Parathyroid adenoma (tissue), 2 donors: ENCODE results near the gene DBN1.

Source experiments
- H2AFZ ChIP-seq: fragments of 300-600 bp; sonication (generic); one replicate; pipeline ENCODE4 v1.7.0; 2017; ENCODE audit warnings: antibody characterized with exemption, mild to moderate bottlenecking
- H3K27ac ChIP-seq: fragments of 300-600 bp; sonication (generic); one replicate; pipeline ENCODE4 v1.7.0; 2017
- H3K27me3 ChIP-seq: fragments of 300-600 bp; sonication (generic); one replicate; pipeline ENCODE4 v1.7.0; 2017; ENCODE audit warnings: low read length; ENCODE audit not compliant: control insufficient read depth, insufficient read depth
- H3K36me3 ChIP-seq: fragments of 300-600 bp; sonication (generic); one replicate; pipeline ENCODE4 v1.7.0; 2017; ENCODE audit warnings: low read length; ENCODE audit not compliant: control insufficient read depth, insufficient read depth
- H3K4me1 ChIP-seq: fragments of 300-600 bp; sonication (generic); one replicate; pipeline ENCODE4 v1.7.0; 2017; ENCODE audit warnings: control low read depth
- H3K4me2 ChIP-seq: fragments of 300-600 bp; sonication (generic); one replicate; pipeline ENCODE4 v1.7.0; 2017; ENCODE audit warnings: low read length
- H3K4me3 ChIP-seq: fragments of 300-600 bp; sonication (generic); one replicate; pipeline ENCODE4 v1.7.0; 2017; ENCODE audit warnings: low read depth, low read length
- H3K79me2 ChIP-seq: fragments of 300-600 bp; sonication (generic); one replicate; pipeline ENCODE4 v1.7.0; 2017; ENCODE audit warnings: control low read depth
- H3K9ac ChIP-seq: fragments of 300-600 bp; sonication (generic); one replicate; pipeline ENCODE4 v1.7.0; 2017; ENCODE audit warnings: mild to moderate bottlenecking
- H3K9me3 ChIP-seq: fragments of 300-600 bp; sonication (generic); one replicate; pipeline ENCODE4 v1.7.0; 2017; ENCODE audit warnings: low read length; ENCODE audit not compliant: control insufficient read depth
- TF ChIP-seq, protein P1 (sequence below): fragments of 300-600 bp; sonication (generic); IDR thresholded peaks from one replicate; pipeline ENCODE4 v1.7.0; 2017; ENCODE audit warnings: antibody characterized with exemption, mild to moderate bottlenecking
- donor health status: primary hyperparathyroidism.

Gene DBN1

DNA sequence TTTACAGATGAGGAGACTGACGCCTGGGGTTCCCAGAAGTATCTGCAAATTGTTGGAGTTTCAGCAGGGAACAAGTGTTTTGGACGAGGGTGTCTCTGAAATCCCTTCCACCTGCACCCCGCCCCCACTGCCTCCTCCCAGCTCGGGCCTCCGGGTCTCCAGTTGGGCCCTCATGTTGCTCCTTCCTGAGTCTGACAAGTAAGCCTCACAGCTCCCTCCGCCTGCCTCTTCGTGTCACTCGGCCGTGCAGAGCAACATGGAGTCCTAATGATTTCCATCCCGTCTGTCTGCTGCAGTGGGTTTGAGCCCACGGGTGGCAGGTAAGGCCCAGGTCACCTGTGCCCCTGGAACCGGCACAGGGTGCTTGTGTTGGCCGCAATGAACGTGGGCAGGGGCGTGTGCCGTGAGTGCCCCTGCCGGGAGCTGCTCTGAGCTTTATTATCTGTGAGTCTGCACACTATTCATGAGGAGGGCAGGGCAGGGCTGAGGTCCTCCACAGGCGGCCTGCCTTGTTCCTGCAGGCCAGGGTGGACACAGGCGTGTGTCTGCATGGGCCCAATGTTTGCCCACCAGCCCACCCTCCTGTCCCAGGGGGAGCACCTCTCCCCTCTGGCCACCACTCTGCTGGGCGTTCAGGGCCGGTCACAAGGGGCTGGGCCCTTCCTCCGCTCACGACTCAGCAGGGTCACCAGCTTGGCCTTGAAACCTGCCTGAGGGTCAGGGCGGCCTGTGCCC, 30.1 kb upstream of the DBN1 start:
- Histone ChIP-seq H3K9ac (no peak overlapping the region), H3K4me2 (no peak overlapping the region), H3K4me3 (no peak overlapping the region), H3K4me1 (peaks cover 7% of the 10 kb centered on the region), H3K36me3 (no peaks in the 10 kb centered on the region), H3K27me3 (no peaks in the 10 kb centered on the region), H3K9me3 (no peaks in the 10 kb centered on the region), H3K27ac (no peak overlapping the region), H2AFZ (no peak overlapping the region), H3K79me2 (no peaks in the 10 kb centered on the region)
- TF ChIP-seq, protein P1, sequence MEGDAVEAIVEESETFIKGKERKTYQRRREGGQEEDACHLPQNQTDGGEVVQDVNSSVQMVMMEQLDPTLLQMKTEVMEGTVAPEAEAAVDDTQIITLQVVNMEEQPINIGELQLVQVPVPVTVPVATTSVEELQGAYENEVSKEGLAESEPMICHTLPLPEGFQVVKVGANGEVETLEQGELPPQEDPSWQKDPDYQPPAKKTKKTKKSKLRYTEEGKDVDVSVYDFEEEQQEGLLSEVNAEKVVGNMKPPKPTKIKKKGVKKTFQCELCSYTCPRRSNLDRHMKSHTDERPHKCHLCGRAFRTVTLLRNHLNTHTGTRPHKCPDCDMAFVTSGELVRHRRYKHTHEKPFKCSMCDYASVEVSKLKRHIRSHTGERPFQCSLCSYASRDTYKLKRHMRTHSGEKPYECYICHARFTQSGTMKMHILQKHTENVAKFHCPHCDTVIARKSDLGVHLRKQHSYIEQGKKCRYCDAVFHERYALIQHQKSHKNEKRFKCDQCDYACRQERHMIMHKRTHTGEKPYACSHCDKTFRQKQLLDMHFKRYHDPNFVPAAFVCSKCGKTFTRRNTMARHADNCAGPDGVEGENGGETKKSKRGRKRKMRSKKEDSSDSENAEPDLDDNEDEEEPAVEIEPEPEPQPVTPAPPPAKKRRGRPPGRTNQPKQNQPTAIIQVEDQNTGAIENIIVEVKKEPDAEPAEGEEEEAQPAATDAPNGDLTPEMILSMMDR = no peak

DNA sequence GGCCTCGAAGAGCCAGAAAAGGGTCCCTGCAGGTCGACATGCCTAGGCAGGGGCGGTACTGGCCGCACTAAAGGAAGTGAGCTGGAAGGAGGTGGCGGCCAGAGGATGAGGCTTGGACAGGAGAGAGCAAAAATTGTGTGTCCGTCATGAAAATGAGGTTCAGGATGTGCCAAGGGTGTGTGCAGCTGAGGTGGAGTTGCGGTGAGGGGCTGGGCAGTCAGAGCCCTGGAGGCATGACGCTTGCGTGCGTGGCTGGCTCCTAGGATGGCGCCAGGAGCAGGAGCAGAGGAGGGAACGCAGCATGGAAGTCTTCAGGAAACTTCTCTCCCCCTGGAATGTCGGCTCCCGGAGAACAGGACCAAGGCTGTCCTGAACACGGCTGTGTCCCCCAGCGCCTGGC, 29.5 kb upstream of the DBN1 start:
- no peaks in the 10 kb centered on the region for H3K9me3 ChIP-seq
- no peaks in the 10 kb centered on the region for H3K36me3 ChIP-seq
- no peak overlapping the region for H3K9ac ChIP-seq
- no peaks in the 10 kb centered on the region for H3K27me3 ChIP-seq
- no peak overlapping the region for H3K27ac ChIP-seq
- no peaks in the 10 kb centered on the region for H3K79me2 ChIP-seq
- no peak overlapping the region for H2AFZ ChIP-seq
- H3K4me2 ChIP-seq = no peak overlapping the region
- no peak overlapping the region for H3K4me3 ChIP-seq
- H3K4me1 ChIP-seq = peaks cover 7% of the 10 kb centered on the region
- TF ChIP-seq, protein P1 = no peak

DNA sequence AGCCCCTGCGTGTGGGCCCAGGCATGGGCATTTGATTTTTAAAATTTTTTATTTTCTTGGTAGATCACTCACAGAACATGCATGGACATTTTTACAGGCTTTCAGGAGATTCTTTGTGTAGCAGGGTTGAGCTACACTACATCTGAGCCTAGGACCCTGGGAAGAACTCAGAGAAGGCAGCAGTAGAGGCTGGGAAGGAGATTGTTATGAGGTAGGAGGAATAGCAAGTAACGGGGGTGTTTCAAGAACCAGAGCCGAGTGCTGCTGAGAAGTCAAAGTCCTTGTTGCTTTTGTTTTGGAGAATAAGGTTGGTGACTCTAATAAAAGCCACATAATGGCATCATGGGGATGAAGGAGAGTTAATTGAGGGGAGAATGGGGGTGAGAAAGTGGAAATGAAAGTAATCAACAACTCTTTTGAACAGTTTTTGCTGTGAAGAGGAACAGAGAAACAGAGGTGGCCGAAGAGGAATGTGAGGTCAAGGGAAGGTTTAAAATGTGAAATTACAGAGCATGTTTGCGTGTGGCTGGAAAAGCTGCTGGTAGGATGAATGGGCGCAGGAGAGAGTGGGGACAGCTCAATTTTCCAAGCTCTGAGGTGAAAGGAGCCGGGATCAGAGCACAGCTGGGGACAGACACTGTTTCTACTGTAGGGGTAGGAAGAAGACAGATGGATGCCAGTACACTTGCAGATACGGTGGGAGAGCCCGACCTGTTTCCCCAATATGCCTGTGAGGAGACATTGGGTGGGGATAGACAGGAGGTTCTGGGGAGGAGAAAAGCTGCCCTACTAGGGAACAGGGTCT, 28.6 kb upstream of the DBN1 start:
- Histone ChIP-seq H3K79me2 (no peaks in the 10 kb centered on the region), H2AFZ (no peak overlapping the region), H3K9me3 (no peaks in the 10 kb centered on the region), H3K36me3 (no peaks in the 10 kb centered on the region), H3K4me1 (peaks cover 7% of the 10 kb centered on the region), H3K4me2 (no peak overlapping the region), H3K27me3 (no peaks in the 10 kb centered on the region), H3K4me3 (no peak overlapping the region), H3K27ac (no peak overlapping the region), H3K9ac (no peak overlapping the region)
- TF ChIP-seq, protein P1 = no peak

DNA sequence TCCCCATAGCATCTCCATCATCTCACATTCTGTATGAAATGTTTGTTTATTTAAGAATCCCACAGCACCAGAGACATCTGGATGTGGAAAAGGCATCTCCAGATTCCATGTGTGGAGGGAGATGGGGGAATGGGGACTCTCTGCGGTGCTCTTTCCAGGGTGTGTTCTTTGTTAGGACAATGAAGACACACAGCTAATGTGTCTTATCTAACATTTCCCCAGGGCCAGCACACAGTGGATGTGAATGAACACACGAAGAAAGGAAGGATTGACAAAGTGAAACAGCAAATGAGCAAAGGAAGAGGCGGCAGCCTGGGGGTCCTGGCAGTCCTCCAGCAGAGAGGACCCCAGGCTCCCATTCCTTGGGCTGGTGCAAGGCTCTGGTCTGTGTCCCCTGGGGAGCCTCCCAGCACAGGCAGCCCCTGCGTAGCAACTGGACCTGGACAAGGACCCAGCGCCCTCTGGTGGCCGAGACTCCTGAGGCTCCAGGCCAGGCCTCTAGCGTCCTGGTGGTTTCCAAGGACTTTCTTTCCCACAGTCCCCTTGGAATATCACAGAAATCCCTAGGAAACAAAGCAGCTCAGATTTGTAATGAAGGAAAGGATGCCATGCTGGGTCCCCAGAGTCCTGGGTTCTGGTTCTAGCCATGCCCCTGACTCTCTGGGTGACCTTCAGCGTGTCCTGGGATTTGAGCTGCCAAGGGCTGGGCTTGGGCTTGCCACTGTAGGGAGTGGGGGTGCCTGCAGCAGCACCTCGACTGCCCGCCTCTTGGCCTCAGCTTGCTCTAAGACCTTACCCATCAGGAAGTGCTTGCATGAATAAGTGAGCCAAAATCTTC, 27.5 kb upstream of the DBN1 start:
- no peak overlapping the region for H3K4me3 ChIP-seq
- no peaks in the 10 kb centered on the region for H3K27me3 ChIP-seq
- no peak overlapping the region for H3K9ac ChIP-seq
- H3K4me1 ChIP-seq = peaks cover 13% of the 10 kb centered on the region
- H3K36me3 ChIP-seq = no peaks in the 10 kb centered on the region
- H3K4me2 ChIP-seq = peak overlapping the region; percentile 19
- H3K79me2 ChIP-seq = no peaks in the 10 kb centered on the region
- H3K27ac ChIP-seq = no peak overlapping the region
- TF ChIP-seq, protein P1 = peak; percentile 96
- H2AFZ ChIP-seq = peak overlapping the region; percentile 65
- H3K9me3 ChIP-seq = no peaks in the 10 kb centered on the region
